VCaP (cell line): ENCODE data around the gene MOB2.

ENCODE experiments used
- H3K27ac ChIP-seq: fragments of 450-650 bp; 2 replicates; pipeline ENCODE4 v1.5.1; 2017
- TF ChIP-seq, protein P1 (sequence below): fragments of 450-650 bp; conservative IDR thresholded peaks from 2 replicates; pipeline ENCODE4 v1.5.1; 2017; ENCODE audit warnings: mild to moderate bottlenecking, moderate library complexity

The MOB2 gene

GRCh38 chr11:1496091-1496760 lies 9.6 kb upstream of the MOB2 start:
- TF ChIP-seq, protein P1, sequence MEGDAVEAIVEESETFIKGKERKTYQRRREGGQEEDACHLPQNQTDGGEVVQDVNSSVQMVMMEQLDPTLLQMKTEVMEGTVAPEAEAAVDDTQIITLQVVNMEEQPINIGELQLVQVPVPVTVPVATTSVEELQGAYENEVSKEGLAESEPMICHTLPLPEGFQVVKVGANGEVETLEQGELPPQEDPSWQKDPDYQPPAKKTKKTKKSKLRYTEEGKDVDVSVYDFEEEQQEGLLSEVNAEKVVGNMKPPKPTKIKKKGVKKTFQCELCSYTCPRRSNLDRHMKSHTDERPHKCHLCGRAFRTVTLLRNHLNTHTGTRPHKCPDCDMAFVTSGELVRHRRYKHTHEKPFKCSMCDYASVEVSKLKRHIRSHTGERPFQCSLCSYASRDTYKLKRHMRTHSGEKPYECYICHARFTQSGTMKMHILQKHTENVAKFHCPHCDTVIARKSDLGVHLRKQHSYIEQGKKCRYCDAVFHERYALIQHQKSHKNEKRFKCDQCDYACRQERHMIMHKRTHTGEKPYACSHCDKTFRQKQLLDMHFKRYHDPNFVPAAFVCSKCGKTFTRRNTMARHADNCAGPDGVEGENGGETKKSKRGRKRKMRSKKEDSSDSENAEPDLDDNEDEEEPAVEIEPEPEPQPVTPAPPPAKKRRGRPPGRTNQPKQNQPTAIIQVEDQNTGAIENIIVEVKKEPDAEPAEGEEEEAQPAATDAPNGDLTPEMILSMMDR, result no peak
- H3K27ac ChIP-seq, result no peak overlapping the region; the same call in 1 of the 2 replicates

DNA sequence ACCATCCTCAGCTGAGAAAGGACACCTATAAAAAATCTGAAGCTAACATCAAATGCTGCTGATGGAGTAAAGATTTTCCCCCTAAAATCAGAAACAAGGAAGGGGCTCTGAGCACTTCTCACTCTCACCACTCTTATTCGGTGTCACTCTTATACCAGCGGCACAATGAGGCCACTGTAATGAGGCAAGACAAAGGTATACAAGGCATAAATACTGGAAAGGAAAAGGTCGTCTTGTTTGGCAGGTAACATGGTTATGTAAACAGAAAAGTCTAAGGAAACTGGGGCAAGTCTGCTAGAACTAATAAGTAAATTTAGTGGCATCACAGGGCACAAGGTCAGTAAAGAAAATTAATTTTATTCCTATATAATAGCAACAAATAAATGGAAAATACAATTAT lies 8.1 kb upstream of the MOB2 start:
- H3K27ac ChIP-seq, result peak overlapping the region; percentile 76
- TF ChIP-seq, protein P1, result peak; percentile 23

DNA sequence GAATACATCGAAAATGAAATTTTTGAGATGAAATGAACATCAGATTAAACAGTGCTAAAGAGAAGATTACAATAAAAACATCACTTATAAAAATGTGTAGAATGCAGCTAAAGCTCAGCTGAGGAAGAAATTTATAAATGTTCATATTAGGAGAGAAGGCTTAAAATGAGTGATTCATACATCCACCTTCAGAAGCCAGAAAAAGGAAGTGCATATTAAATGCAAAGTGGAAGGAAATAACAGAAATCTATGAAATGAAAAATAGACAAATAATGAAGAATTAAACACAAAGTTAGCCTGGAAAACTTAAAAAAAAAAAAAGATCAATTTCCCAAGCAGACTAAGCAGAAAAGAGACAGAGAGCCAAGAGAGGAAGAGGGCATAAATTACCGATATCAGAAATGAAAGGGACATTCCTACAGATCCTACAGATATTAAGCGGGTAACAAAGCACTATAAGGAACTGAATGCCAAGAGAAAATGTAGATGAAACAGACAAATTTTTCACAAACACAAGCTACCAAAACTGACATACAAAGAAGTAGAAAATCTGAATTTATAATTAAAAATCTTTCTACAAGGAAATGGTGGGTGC lies 7.2 kb upstream of the MOB2 start:
- peak overlapping the region; percentile 76 for H3K27ac ChIP-seq
- TF ChIP-seq, protein P1, result no peak

DNA sequence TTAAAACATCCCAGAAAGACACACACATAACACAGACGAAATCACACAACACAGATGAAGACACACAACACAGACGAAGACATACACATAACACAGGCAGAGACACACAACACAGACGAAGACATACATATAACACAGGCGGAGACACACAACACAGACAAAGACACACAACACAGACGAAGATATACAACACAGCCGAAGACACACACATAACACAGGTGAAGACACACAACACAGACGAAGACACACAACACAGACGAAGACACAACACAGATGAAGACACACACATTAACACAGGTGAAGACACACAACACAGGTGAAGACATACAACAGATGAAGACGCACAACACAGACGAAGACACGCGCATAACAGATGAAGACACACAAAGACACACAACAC lies 4.8 kb upstream of the MOB2 start:
- TF ChIP-seq, protein P1, result no peak

DNA sequence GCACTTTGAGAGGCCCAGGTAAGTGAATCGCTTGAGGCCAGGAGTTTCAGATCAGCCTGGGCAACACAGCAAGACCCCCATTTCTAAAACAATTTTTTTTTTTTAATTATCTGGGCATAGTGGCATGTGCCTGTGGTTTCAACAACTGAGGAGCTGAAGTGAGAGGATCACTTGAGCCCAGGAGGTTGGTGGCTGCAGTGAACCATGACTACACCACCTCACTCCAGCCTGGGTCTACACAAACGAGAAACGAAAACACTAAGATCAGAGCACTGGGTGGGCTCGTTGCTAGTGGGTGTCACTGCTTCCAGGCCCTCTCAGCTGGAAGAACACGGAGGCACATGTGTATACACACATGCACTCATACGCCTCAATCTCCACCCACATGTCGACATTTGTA lies 4.1 kb upstream of the MOB2 start:
- H3K27ac ChIP-seq, result no peak overlapping the region
- TF ChIP-seq, protein P1, result no peak

More for the DNA sequence above, 4.8 kb upstream of the MOB2 start:
- H3K27ac ChIP-seq, result no peak overlapping the region

GRCh38 chr11:1488575-1489180 lies 2.1 kb upstream of the MOB2 start:
- H3K27ac ChIP-seq, result peak overlapping the region; percentile 21; the same call in 1 of the 2 replicates
- TF ChIP-seq, protein P1, result no peak

- peak overlapping the region; percentile 21; the same call in 1 of the 2 replicates for H3K27ac ChIP-seq
- TF ChIP-seq, protein P1, result no peak
Observed at GRCh38 chr11:1487851-1488574, 1.4 kb upstream of the MOB2 start.
